ENCODE measurements around the gene BATF3. TPM values are rescaled to one million over a fixed set of nuclear protein-coding genes. Genes with fewer than 3 reads are reported as not detected.

Gene BATF3
- total RNA-seq, 2 experiments from 2014 or later, result 2.1 to 3.1 TPM

DNA sequence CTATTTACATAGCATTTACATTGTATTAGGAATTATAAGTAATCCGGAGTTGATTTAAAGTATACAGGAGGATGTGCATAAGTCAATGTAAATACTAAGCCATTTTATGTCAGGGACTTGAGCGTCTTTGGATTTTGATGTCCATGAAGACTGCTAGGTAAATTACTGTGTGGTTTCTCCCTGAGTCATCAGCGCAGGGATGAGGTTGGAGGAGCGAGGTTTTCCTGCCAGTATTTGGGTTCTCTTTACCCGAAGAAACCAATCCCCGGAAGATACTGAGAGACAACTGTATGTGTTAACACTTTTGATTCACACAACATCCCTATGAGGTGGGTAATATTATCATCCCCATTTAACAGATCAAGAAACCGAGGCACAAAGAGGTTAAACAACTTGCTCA lies 29.3 kb downstream of the BATF3 start:
- ChIA-PET CTCF (ENCODE audit: unreplicated experiment) (no interaction called here), POLR2A (no interaction called here)
- no peaks in the 10 kb centered on the region for H3K79me2 ChIP-seq (ENCODE audit: insufficient read depth, low read depth, low read length)
- H3K4me2 ChIP-seq (ENCODE audit: low read length), result no peak overlapping the region
- TF ChIP-seq EZH2phosphoT487 (IDR thresholded peaks at IDR 0.05; ENCODE audit: borderline replicate concordance, low read depth, low read length), result no peak
- TF ChIP-seq, protein P1, sequence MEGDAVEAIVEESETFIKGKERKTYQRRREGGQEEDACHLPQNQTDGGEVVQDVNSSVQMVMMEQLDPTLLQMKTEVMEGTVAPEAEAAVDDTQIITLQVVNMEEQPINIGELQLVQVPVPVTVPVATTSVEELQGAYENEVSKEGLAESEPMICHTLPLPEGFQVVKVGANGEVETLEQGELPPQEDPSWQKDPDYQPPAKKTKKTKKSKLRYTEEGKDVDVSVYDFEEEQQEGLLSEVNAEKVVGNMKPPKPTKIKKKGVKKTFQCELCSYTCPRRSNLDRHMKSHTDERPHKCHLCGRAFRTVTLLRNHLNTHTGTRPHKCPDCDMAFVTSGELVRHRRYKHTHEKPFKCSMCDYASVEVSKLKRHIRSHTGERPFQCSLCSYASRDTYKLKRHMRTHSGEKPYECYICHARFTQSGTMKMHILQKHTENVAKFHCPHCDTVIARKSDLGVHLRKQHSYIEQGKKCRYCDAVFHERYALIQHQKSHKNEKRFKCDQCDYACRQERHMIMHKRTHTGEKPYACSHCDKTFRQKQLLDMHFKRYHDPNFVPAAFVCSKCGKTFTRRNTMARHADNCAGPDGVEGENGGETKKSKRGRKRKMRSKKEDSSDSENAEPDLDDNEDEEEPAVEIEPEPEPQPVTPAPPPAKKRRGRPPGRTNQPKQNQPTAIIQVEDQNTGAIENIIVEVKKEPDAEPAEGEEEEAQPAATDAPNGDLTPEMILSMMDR (conservative IDR thresholded peaks at IDR 0.05; ENCODE audit: low read length), result no peak
- no peaks in the 10 kb centered on the region for H3K9me3 ChIP-seq (ENCODE audit: low read length)
- no peak for DNase-seq (ENCODE audit: low spot score)
- intact Hi-C loops (cut with micrococcal nuclease; ENCODE audit: unreplicated experiment), result no loop called here
- no peak overlapping the region for H3K4me3 ChIP-seq (ENCODE audit: low read depth, low read length, poor library complexity, severe bottlenecking)
- H3K36me3 ChIP-seq (ENCODE audit: insufficient read depth, low read length), result no peaks in the 10 kb centered on the region
- no peak overlapping the region for H3K27ac ChIP-seq (ENCODE audit: low read depth, low read length, poor library complexity, severe bottlenecking)
- no TSS peak for BruUV-seq (replicated peaks)
- no peaks in the 10 kb centered on the region for H4K20me1 ChIP-seq (ENCODE audit: insufficient read depth, low read length)
- peaks cover 17% of the 10 kb centered on the region for H3K4me1 ChIP-seq (ENCODE audit: insufficient read depth, low read length, poor library complexity, severe bottlenecking)
- no peak overlapping the region for H2AFZ ChIP-seq (ENCODE audit: low read length)
- H3K9me2 ChIP-seq (ENCODE audit: insufficient read depth, low read length), result no peaks in the 10 kb centered on the region

DNA sequence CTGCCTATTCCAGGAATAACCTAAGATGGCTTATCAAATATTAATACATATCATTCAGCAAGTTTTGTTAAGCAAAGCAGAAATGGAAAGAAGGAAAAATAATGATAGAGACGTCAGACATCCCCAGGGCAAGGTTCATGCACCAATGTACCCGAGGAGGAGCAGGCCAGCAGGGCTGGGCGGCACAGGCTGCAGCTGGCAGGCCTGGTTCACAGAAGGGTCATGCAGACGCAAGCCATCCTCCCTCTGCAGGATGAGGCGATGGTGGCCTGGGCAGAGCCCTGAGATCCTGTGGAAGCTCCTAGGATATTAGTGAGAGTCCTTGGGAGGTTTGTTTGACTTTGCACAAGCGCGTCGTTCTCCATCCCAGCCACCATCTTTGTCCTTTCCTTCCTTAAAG lies 30.0 kb downstream of the BATF3 start:
- H3K4me1 ChIP-seq (ENCODE audit: insufficient read depth, low read length, poor library complexity, severe bottlenecking), result peaks cover 17% of the 10 kb centered on the region
- no peak overlapping the region for H2AFZ ChIP-seq (ENCODE audit: low read length)
- H3K4me2 ChIP-seq (ENCODE audit: low read length), result no peak overlapping the region
- CTCF ChIA-PET (ENCODE audit: unreplicated experiment), result no interaction called here
- H3K79me2 ChIP-seq (ENCODE audit: insufficient read depth, low read depth, low read length), result no peaks in the 10 kb centered on the region
- no peaks in the 10 kb centered on the region for H3K9me2 ChIP-seq (ENCODE audit: insufficient read depth, low read length)
- TF ChIP-seq, protein P1 (conservative IDR thresholded peaks at IDR 0.05; ENCODE audit: low read length), result no peak
- no peak for TF ChIP-seq EZH2phosphoT487 (IDR thresholded peaks at IDR 0.05; ENCODE audit: borderline replicate concordance, low read depth, low read length)
- DNase-seq (ENCODE audit: low spot score), result no peak
- H4K20me1 ChIP-seq (ENCODE audit: insufficient read depth, low read length), result no peaks in the 10 kb centered on the region
- H3K4me3 ChIP-seq (ENCODE audit: low read depth, low read length, poor library complexity, severe bottlenecking), result no peak overlapping the region
- POLR2A ChIA-PET, result no interaction called here
- H3K36me3 ChIP-seq (ENCODE audit: insufficient read depth, low read length), result no peaks in the 10 kb centered on the region
- intact Hi-C loops (cut with micrococcal nuclease; ENCODE audit: unreplicated experiment), result loop anchor here (5.0 kb wide), 2 partner anchors 62 to 93 kb away; partner anchors contain the start of gene ATF3
- no peaks in the 10 kb centered on the region for H3K9me3 ChIP-seq (ENCODE audit: low read length)
- no TSS peak for BruUV-seq (replicated peaks)
- H3K27ac ChIP-seq (ENCODE audit: low read depth, low read length, poor library complexity, severe bottlenecking), result no peak overlapping the region

DNA sequence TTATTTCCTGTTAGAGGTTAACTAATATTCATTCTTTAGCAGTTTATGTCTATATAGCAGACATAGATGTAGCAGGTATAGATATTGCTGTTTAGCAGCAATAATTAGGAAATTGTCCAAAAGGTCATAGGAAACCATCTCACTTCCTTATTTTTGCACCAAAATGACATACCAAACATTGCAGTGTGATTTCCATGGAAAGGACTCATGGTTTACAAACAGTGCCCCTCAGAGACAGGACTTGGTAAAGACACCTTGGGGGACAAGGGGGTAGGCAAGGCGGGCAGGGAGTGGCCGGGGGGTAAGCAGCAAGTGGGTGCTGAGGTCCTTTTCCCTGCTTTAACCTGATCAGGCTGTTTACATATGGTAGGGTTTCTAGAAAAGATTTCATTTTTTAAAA lies 30.5 kb downstream of the BATF3 start:
- ChIA-PET CTCF (ENCODE audit: unreplicated experiment) (no interaction called here), POLR2A (interaction anchor here (0.8 to 0.9 kb wide), 2 partner anchors 29 to 100 kb away, joined by 3 read pairs; no protein-coding TSS in a partner anchor)
- Histone ChIP-seq H2AFZ (ENCODE audit: low read length) (no peak overlapping the region), H3K4me3 (ENCODE audit: low read depth, low read length, poor library complexity, severe bottlenecking) (no peak overlapping the region), H3K4me2 (ENCODE audit: low read length) (no peak overlapping the region), H3K79me2 (ENCODE audit: insufficient read depth, low read depth, low read length) (no peaks in the 10 kb centered on the region), H3K9me3 (ENCODE audit: low read length) (no peaks in the 10 kb centered on the region), H3K27ac (ENCODE audit: low read depth, low read length, poor library complexity, severe bottlenecking) (no peak overlapping the region), H3K4me1 (ENCODE audit: insufficient read depth, low read length, poor library complexity, severe bottlenecking) (peaks cover 17% of the 10 kb centered on the region), H3K9me2 (ENCODE audit: insufficient read depth, low read length) (no peaks in the 10 kb centered on the region), H3K36me3 (ENCODE audit: insufficient read depth, low read length) (no peaks in the 10 kb centered on the region), H4K20me1 (ENCODE audit: insufficient read depth, low read length) (no peaks in the 10 kb centered on the region)
- intact Hi-C loops (cut with micrococcal nuclease; ENCODE audit: unreplicated experiment), result loop anchor here (5.0 kb wide), 2 partner anchors 62 to 93 kb away; partner anchors contain the start of gene ATF3
- TF ChIP-seq, protein P1 (conservative IDR thresholded peaks at IDR 0.05; ENCODE audit: low read length), result peak; percentile 70
- no peak for TF ChIP-seq EZH2phosphoT487 (IDR thresholded peaks at IDR 0.05; ENCODE audit: borderline replicate concordance, low read depth, low read length)
- peak; percentile 48 for DNase-seq (ENCODE audit: low spot score)
- BruUV-seq (replicated peaks), result no TSS peak

All from OCI-LY7 (cell line).